H9 (cell line): Measurements from ENCODE around the gene RGS3. TPM values are rescaled to one million over a fixed set of nuclear protein-coding genes. Genes with fewer than 3 reads are reported as not detected.

Experiments used
- DNase-seq: peaks from one replicate; pipeline ENCODE4 v3.0.0-alpha.2; 2017
- H2AFZ ChIP-seq: one replicate; pipeline ENCODE4 v1.6.1; 2013; ENCODE audit warnings: mild to moderate bottlenecking, low read length, control low read depth, moderate library complexity
- H2AK5ac ChIP-seq: 2 replicates; pipeline ENCODE4 v1.6.1; 2013; ENCODE audit warnings: low read length, control low read depth, mixed read lengths; ENCODE audit not compliant: insufficient read length
- H2BK120ac ChIP-seq: one replicate; pipeline ENCODE4 v1.6.1; 2013; ENCODE audit warnings: low read depth, mild to moderate bottlenecking, low read length, control low read depth, inconsistent platforms; ENCODE audit not compliant: poor library complexity, severe bottlenecking
- H2BK12ac ChIP-seq: 2 replicates; pipeline ENCODE4 v1.6.1; 2013; ENCODE audit warnings: low read length, control low read depth, mixed read lengths, low read depth; ENCODE audit not compliant: insufficient read length
- H2BK15ac ChIP-seq: 2 replicates; pipeline ENCODE4 v1.6.1; 2013; ENCODE audit warnings: low read depth, low read length, control low read depth
- H2BK20ac ChIP-seq: one replicate; pipeline ENCODE4 v1.6.1; 2013; ENCODE audit warnings: low read depth, mild to moderate bottlenecking, low read length, control low read depth, inconsistent platforms; ENCODE audit not compliant: poor library complexity, severe bottlenecking
- H2BK5ac ChIP-seq: 2 replicates; pipeline ENCODE4 v1.6.1; 2013; ENCODE audit warnings: low read length, control low read depth, mixed read lengths; ENCODE audit not compliant: insufficient read length
- H3K14ac ChIP-seq: 2 replicates; pipeline ENCODE4 v1.6.1; 2013; ENCODE audit warnings: low read length, control low read depth; ENCODE audit not compliant: insufficient read depth
- H3K18ac ChIP-seq: 2 replicates; pipeline ENCODE4 v1.6.1; 2013; ENCODE audit warnings: low read depth, mild to moderate bottlenecking, mixed read lengths, low read length, control low read depth; ENCODE audit not compliant: insufficient read length
- H3K23ac ChIP-seq: 2 replicates; pipeline ENCODE4 v1.6.1; 2013; ENCODE audit warnings: low read length, control low read depth, mixed read lengths, low read depth; ENCODE audit not compliant: insufficient read length
- H3K23me2 ChIP-seq: 2 replicates; pipeline ENCODE4 v1.6.1; 2013; ENCODE audit warnings: low read depth, mild to moderate bottlenecking, mixed read lengths, low read length, control low read depth; ENCODE audit not compliant: insufficient read length, poor library complexity, severe bottlenecking
- H3K27ac ChIP-seq: 2 replicates; pipeline ENCODE4 v1.5.1; 2013; ENCODE audit warnings: low read length, control low read depth, mixed read lengths, low read depth; ENCODE audit not compliant: insufficient read length
- H3K27me3 ChIP-seq: 2 replicates; pipeline ENCODE4 v1.6.1; 2013; ENCODE audit warnings: low read length, control low read depth, inconsistent platforms; ENCODE audit not compliant: insufficient read depth
- H3K4ac ChIP-seq: 2 replicates; pipeline ENCODE4 v1.6.1; 2013; ENCODE audit warnings: low read depth, mild to moderate bottlenecking, control low read depth, inconsistent platforms, low read length, moderate library complexity
- H3K4me1 ChIP-seq: 2 replicates; pipeline ENCODE4 v1.6.1; 2013; ENCODE audit warnings: low read length, control low read depth, inconsistent platforms; ENCODE audit not compliant: insufficient read depth
- H3K4me2 ChIP-seq: 2 replicates; pipeline ENCODE4 v1.6.1; 2013; ENCODE audit warnings: low read length, control low read depth, mixed read lengths; ENCODE audit not compliant: insufficient read length, insufficient read depth
- H3K56ac ChIP-seq: 2 replicates; pipeline ENCODE4 v1.6.1; 2013; ENCODE audit warnings: low read depth, mild to moderate bottlenecking, mixed read lengths, low read length, control low read depth; ENCODE audit not compliant: insufficient read length
- H3K79me1 ChIP-seq: 2 replicates; pipeline ENCODE4 v1.6.1; 2013; ENCODE audit warnings: low read depth, mild to moderate bottlenecking, moderate library complexity, low read length, control low read depth, inconsistent platforms; ENCODE audit not compliant: insufficient read depth, poor library complexity, severe bottlenecking
- H3K79me2 ChIP-seq: 2 replicates; pipeline ENCODE4 v1.6.1; 2013; ENCODE audit warnings: low read length, control low read depth, inconsistent platforms; ENCODE audit not compliant: insufficient read depth
- H3K9ac ChIP-seq: 2 replicates; pipeline ENCODE4 v1.6.1; 2013; ENCODE audit warnings: low read length, control low read depth, mixed read lengths; ENCODE audit not compliant: insufficient read length; ENCODE audit errors: extremely low read depth
- H3K9me3 ChIP-seq: one replicate; pipeline ENCODE4 v1.6.1; 2013; ENCODE audit warnings: low read depth, low read length, inconsistent platforms; ENCODE audit not compliant: control insufficient read depth
- H3T11ph ChIP-seq: one replicate; pipeline ENCODE4 v1.6.1; 2013; ENCODE audit warnings: mild to moderate bottlenecking, low read length, control low read depth, inconsistent platforms
- H4K20me1 ChIP-seq: one replicate; pipeline ENCODE4 v1.6.1; 2013; ENCODE audit not compliant: control insufficient read depth, insufficient read length, insufficient read depth
- H4K5ac ChIP-seq: 2 replicates; pipeline ENCODE4 v1.6.1; 2013; ENCODE audit warnings: low read depth, mild to moderate bottlenecking, mixed read lengths, low read length, control low read depth; ENCODE audit not compliant: insufficient read length
- H4K8ac ChIP-seq: replicated peaks from 2 replicates; pipeline ENCODE4 v1.6.1; 2013; ENCODE audit warnings: low read length, control low read depth, mixed read lengths, low read depth; ENCODE audit not compliant: insufficient read length
- H4K91ac ChIP-seq: 2 replicates; pipeline ENCODE4 v1.6.1; 2013; ENCODE audit warnings: low read depth, mild to moderate bottlenecking, moderate library complexity, mixed read lengths, low read length, control low read depth; ENCODE audit not compliant: insufficient read length
- H3K27ac Mint-ChIP-seq, 3 experiments: 2 replicates in 2 of 3; 3 replicates in 1 of 3; pipeline ENCODE4 v1.8.0; 2020 to 2021; ENCODE audit warnings: mixed read lengths in 3 of 3, mild to moderate bottlenecking in 1 of 3, moderate library complexity in 1 of 3
- H3K27me3 Mint-ChIP-seq: 2 replicates; pipeline ENCODE4 v1.8.0; 2021; ENCODE audit warnings: low read depth, mild to moderate bottlenecking, moderate library complexity, mixed read lengths
- H3K36me3 Mint-ChIP-seq, 3 experiments: 2 replicates in 2 of 3; 3 replicates in 1 of 3; pipeline ENCODE4 v1.8.0; 2020 to 2021; ENCODE audit warnings: low read depth in 3 of 3, mixed read lengths in 3 of 3; ENCODE audit not compliant: insufficient read depth in 1 of 3
- H3K4me1 Mint-ChIP-seq, 2 experiments: 2 replicates each; pipeline ENCODE4 v1.8.0; 2020; ENCODE audit warnings: mixed read lengths in 2 of 2
- H3K4me3 Mint-ChIP-seq, 2 experiments: 2 replicates in 1 of 2; 3 replicates in 1 of 2; pipeline ENCODE4 v1.8.0; 2020 to 2021; ENCODE audit warnings: mild to moderate bottlenecking in 2 of 2, mixed read lengths in 2 of 2, moderate library complexity in 1 of 2
- H3K9me3 Mint-ChIP-seq, 2 experiments: 2 replicates in 1 of 2; 3 replicates in 1 of 2; pipeline ENCODE4 v1.8.0; 2020; ENCODE audit warnings: mild to moderate bottlenecking in 2 of 2, mixed read lengths in 2 of 2, moderate library complexity in 1 of 2
- WGBS: extraction: QIAGEN DNeasy Blood & Tissue Kit; methylation state at CpG from one replicate; pipeline ENCODE4 v1.1.7; 2013; ENCODE audit warnings: missing lambda C conversion rate, low lambda C conversion rate, mixed read lengths; ENCODE audit not compliant: insufficient read length; ENCODE audit errors: extremely low coverage; 5-methylcytosine and 5-hydroxymethylcytosine counted together
- total RNA-seq: library from RNA; stranded (reverse); gene quantifications from 2 replicates; pipeline ENCODE4 v1.2.1, GENCODE V29; 2021
- TF ChIP-seq, protein P1 (sequence below): fragments of 200-600 bp; sonication (generic); conservative IDR thresholded peaks from 3 replicates; pipeline ENCODE4 v1.8.0; 2021; ENCODE audit warnings: antibody characterized with exemption, mild to moderate bottlenecking

RGS3 gene
- total RNA-seq, 1 experiment from 2014 or later: 13.9 TPM

DNA sequence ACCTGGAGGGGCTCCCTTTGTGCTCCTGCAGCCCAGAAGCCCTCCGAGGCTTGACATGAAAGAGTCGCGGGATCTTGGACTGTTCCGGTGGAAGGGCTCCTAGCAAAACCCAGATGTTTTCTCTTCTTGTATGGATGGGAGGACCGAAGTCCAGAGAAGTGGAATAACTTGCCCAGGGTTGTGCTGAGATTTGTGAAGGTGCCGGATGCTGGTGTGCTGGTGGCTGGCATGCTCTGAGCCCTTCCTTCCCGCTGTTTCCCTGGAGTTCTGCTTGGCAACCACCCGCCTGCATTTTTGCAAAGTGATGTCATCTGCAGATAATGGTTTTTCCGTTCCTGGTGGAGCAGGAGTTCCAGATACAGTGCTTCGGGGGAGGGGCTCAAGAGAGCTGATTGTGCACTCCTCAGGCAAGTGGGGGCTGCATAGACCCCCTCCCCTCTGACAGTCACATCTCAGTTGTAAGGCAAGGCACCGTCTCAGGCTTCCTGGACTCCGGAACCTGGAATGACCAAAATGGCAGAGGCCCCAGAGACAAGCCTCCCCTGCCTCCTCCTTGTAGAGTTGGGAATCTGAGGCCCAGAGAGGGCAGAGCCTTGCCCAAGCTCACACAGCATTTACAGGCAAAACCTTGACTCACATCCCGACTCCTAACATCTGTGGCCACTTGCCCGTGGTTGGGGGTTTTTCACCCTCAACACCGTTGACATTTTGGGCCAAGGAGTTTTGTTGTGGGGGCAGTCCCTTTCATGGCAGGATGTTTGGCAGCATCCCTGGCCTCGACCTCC, 157.0 kb downstream of the RGS3 start:
- Mint-ChIP-seq H3K4me1 (peaks cover 49 to 62% of the 10 kb centered on the region in 2 experiments), H3K27ac (peak overlapping the region in 2 of 3 experiments; percentile 41 to 92; a peak in 2 of 7 replicates), H3K36me3 (no peaks in the 10 kb centered on the region; a peak in 1 of 7 replicates), H3K4me3 (no peak overlapping the region), H3K27me3 (peaks cover 4% of the 10 kb centered on the region; the same call in 1 of the 2 replicates), H3K9me3 (no peaks in the 10 kb centered on the region)
- no CpG with 5 or more reads among the region's 16 CpGs for WGBS
- Histone ChIP-seq H3K27ac (no peak overlapping the region), H3K9me3 (no peaks in the 10 kb centered on the region), H2BK12ac (no peak overlapping the region), H2BK5ac (no peak overlapping the region), H4K8ac (no peak overlapping the region), H3K27me3 (no peaks in the 10 kb centered on the region), H4K91ac (peak overlapping the region; percentile 15), H3K9ac (no peak overlapping the region), H2AK5ac (no peak overlapping the region), H3K23ac (no peak overlapping the region), H4K20me1 (no peaks in the 10 kb centered on the region), H2BK15ac (no peak overlapping the region), H3K4me2 (no peak overlapping the region), H3K18ac (peak overlapping the region; percentile 45), H2AFZ (no peak overlapping the region), H4K5ac (peak overlapping the region; percentile 5), H3K4me1 (peaks cover 20% of the 10 kb centered on the region; the same call in 1 of the 2 replicates), H2BK120ac (no peak overlapping the region), H3T11ph (peak overlapping the region; percentile 23), H3K4ac (peak overlapping the region; percentile 26; the same call in 1 of the 2 replicates), H3K79me1 (no peaks in the 10 kb centered on the region), H3K23me2 (no peaks in the 10 kb centered on the region), H2BK20ac (no peak overlapping the region), H3K79me2 (no peaks in the 10 kb centered on the region), H3K56ac (no peak overlapping the region), H3K14ac (peak overlapping the region; percentile 51; the same call in 1 of the 2 replicates)
- peak; percentile 81 for DNase-seq
- TF ChIP-seq, protein P1, sequence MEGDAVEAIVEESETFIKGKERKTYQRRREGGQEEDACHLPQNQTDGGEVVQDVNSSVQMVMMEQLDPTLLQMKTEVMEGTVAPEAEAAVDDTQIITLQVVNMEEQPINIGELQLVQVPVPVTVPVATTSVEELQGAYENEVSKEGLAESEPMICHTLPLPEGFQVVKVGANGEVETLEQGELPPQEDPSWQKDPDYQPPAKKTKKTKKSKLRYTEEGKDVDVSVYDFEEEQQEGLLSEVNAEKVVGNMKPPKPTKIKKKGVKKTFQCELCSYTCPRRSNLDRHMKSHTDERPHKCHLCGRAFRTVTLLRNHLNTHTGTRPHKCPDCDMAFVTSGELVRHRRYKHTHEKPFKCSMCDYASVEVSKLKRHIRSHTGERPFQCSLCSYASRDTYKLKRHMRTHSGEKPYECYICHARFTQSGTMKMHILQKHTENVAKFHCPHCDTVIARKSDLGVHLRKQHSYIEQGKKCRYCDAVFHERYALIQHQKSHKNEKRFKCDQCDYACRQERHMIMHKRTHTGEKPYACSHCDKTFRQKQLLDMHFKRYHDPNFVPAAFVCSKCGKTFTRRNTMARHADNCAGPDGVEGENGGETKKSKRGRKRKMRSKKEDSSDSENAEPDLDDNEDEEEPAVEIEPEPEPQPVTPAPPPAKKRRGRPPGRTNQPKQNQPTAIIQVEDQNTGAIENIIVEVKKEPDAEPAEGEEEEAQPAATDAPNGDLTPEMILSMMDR: no peak
